Thoracic aorta (tissue), 2 donors: ENCODE measurements around the gene USP40. TPM values are rescaled to one million over a fixed set of nuclear protein-coding genes. Genes with fewer than 3 reads are reported as not detected.

Experiments
- ATAC-seq: fragments of 150-250 bp; one replicate; pipeline ENCODE4 v1.8.0; 2017; ENCODE audit warnings: low read depth; ENCODE audit not compliant: insufficient number of reproducible peaks, low FRiP score
- DNase-seq: peaks from one replicate; pipeline ENCODE4 v3.0.0-alpha.2; 2020; ENCODE audit warnings: low spot score
- H3K27ac ChIP-seq, 2 donors: fragments of 200-600 bp; sonication (generic); 1 replicate in 1 of 2; 2 replicates in 1 of 2; pipeline ENCODE4 v1.5.1; 2016; ENCODE audit warnings: mild to moderate bottlenecking in 2 of 2, moderate library complexity in 2 of 2
- H3K27me3 ChIP-seq: fragments of 200-600 bp; sonication (generic); replicated peaks from 2 replicates; pipeline ENCODE4 v1.6.0; 2016; ENCODE audit warnings: mild to moderate bottlenecking; ENCODE audit not compliant: insufficient read depth
- H3K36me3 ChIP-seq: fragments of 200-600 bp; sonication (generic); one replicate; pipeline ENCODE4 v1.5.1; 2016
- H3K4me1 ChIP-seq, 2 donors: fragments of 200-600 bp; sonication (generic); 1 replicate in 1 of 2; 2 replicates in 1 of 2; pipeline versions ENCODE4 v1.5.1 to v1.6.0; 2016; ENCODE audit warnings: low read depth in 2 of 2, mild to moderate bottlenecking in 1 of 2; ENCODE audit not compliant: control insufficient read depth in 1 of 2
- H3K4me3 ChIP-seq: fragments of 200-600 bp; sonication (generic); 2 replicates; pipeline ENCODE4 v1.5.1; 2016; ENCODE audit warnings: mild to moderate bottlenecking
- H3K9me3 ChIP-seq: fragments of 200-600 bp; sonication (generic); 2 replicates; pipeline ENCODE4 v1.5.1; 2016
- total RNA-seq, 2 donors: library from RNA; depleted of rRNA; stranded (reverse); fragments of >200 nt; gene quantifications; one replicate each; pipeline versions ENCODE4 v1.1.0 to v1.2.3, GENCODE V29; 2016
- TF ChIP-seq, protein P1 (sequence below): fragments of 200-600 bp; sonication (generic); IDR thresholded peaks from one replicate; pipeline ENCODE4 v1.5.1; 2019; ENCODE audit warnings: antibody characterized with exemption

Gene USP40
- total RNA-seq, 2 donors from 2014 or later, result 23.3 to 30.0 TPM

DNA sequence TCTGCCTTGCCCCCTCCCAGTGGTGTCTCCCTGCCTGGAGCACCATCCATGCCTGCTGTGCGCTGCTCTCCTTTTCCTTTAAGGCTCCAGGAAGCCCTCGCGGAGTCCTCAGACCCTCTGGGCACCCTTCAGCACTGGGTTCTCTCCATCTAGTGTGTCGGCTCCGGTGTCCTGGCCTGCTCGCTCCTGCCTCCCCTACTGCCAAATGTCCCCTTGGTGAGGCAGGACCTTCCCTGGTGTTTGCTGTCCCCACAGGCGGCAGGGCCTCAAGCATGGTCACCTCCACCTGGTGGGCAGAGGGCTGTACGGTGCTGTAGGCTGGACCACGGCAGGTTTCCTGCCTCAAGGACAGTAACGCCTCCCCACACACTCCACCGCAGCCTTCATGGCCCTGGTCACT, 122.1 kb downstream of the USP40 start:
- Histone ChIP-seq H3K4me3 (no peak overlapping the region), H3K9me3 (no peaks in the 10 kb centered on the region), H3K36me3 (peaks cover 28% of the 10 kb centered on the region), H3K27ac (no peak overlapping the region), H3K27me3 (no peaks in the 10 kb centered on the region), H3K4me1 (peaks cover 0 to 5% of the 10 kb centered on the region in 2 donors)
- TF ChIP-seq, protein P1, sequence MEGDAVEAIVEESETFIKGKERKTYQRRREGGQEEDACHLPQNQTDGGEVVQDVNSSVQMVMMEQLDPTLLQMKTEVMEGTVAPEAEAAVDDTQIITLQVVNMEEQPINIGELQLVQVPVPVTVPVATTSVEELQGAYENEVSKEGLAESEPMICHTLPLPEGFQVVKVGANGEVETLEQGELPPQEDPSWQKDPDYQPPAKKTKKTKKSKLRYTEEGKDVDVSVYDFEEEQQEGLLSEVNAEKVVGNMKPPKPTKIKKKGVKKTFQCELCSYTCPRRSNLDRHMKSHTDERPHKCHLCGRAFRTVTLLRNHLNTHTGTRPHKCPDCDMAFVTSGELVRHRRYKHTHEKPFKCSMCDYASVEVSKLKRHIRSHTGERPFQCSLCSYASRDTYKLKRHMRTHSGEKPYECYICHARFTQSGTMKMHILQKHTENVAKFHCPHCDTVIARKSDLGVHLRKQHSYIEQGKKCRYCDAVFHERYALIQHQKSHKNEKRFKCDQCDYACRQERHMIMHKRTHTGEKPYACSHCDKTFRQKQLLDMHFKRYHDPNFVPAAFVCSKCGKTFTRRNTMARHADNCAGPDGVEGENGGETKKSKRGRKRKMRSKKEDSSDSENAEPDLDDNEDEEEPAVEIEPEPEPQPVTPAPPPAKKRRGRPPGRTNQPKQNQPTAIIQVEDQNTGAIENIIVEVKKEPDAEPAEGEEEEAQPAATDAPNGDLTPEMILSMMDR, result no peak
- ATAC-seq, result no peak
- DNase-seq, result no peak

DNA sequence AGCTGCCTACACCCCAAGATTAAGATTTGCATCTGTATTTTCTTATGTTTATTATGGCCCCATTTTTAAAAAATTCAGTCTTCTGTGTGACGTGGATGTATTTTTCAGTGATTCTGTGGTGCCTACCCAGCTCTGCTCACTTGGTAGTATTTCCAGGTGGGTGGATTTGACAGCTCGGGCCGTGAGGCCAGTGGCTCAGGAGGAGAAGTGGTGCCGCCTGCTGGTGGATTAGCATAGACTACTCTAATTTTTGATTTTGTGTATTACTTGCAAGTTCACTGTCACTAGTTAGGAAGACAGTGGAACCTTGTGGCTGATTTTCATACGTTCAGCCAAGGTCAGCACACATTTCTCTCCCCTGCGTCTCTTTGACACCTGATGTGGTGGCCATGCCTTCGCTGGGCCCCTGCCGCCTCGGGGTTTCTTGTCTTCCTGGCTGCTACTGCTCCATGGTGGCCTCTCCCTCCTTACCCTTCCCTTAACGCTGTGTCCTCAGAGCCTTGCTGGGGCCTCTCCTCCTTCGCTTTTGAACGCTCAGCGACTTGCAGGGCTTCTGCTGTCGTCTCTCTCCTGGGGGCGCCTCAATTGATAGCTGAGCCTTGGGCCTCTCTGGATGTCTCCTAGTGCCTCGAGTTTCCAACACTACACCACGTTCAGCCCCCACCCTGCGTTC, 122.9 kb downstream of the USP40 start:
- H3K27ac ChIP-seq, result no peak overlapping the region
- TF ChIP-seq, protein P1, result peak; percentile 89
- H3K9me3 ChIP-seq, result no peaks in the 10 kb centered on the region
- peaks cover 0 to 5% of the 10 kb centered on the region in 2 donors for H3K4me1 ChIP-seq
- no peaks in the 10 kb centered on the region for H3K27me3 ChIP-seq
- no peak overlapping the region for H3K4me3 ChIP-seq
- ATAC-seq, result no peak
- DNase-seq, result peak; percentile 33
- H3K36me3 ChIP-seq, result peaks cover 27% of the 10 kb centered on the region

DNA sequence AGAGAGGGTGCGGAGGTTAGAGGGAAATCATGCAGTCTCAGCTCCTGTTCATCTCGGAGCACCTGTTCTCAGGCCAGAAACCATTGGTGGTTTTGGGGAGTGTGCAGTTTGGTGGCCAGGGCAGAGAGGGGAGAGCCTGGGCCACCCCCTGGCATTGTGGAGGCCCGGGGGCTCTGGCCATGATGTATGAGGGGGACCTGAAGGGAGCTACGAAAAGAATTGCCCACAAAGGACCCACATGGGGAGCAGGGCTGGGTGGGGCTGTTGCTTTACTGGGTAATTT, 124.6 kb downstream of the USP40 start:
- no peak for DNase-seq
- no peaks in the 10 kb centered on the region for H3K9me3 ChIP-seq
- H3K36me3 ChIP-seq, result peaks cover 27% of the 10 kb centered on the region
- H3K27me3 ChIP-seq, result no peaks in the 10 kb centered on the region
- H3K4me1 ChIP-seq, result no peaks in the 10 kb centered on the region
- no peak for ATAC-seq
- TF ChIP-seq, protein P1, result no peak
- H3K27ac ChIP-seq, result no peak overlapping the region
- no peak overlapping the region for H3K4me3 ChIP-seq

DNA sequence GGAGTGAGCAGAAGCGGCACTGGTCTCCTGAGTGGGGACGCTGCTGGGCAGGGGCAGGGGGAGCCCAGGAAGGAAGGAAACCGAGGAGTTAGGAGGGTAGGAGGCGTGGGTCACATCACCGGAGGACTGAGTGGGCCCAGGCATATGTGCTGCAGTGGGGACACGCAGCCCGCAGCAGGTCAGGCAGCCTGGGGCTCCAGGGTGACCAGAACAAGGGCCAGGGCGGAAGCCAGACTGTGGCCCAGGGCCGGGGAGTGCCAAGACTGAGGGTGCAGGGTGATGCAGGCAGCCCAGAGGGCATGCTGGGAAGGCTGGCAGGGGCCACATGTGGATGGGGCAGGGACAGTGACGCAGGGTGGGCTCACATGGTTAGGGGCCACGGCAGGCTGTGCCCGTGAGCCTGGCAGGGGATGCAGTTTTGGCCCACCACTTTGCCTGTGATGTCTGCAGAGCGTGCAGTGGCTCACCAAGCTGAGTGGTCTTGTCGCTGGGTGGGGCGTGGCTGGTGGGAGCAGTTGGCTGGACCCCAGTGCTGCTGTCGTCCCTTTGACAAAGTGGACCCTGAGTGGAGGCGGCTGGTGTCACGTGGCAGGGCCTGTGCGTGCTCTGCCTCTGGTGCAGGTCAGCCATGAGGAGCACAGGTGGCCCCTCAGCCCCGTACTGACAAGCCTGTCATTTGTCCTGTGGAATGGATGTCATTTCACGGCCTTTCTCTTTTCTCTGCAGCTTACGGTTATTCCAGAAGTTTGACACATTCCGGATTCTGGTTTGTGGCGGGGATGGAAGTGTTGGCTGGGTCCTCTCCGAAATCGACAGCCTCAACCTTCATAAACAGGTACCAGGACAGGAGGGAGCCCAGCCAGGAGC, 125.2 kb downstream of the USP40 start:
- Histone ChIP-seq H3K9me3 (no peaks in the 10 kb centered on the region), H3K36me3 (peaks cover 32% of the 10 kb centered on the region), H3K27me3 (no peaks in the 10 kb centered on the region), H3K4me3 (no peak overlapping the region), H3K27ac (no peak overlapping the region), H3K4me1 (no peaks in the 10 kb centered on the region)
- DNase-seq (no peak), ATAC-seq (no peak)
- TF ChIP-seq, protein P1, result no peak

DNA sequence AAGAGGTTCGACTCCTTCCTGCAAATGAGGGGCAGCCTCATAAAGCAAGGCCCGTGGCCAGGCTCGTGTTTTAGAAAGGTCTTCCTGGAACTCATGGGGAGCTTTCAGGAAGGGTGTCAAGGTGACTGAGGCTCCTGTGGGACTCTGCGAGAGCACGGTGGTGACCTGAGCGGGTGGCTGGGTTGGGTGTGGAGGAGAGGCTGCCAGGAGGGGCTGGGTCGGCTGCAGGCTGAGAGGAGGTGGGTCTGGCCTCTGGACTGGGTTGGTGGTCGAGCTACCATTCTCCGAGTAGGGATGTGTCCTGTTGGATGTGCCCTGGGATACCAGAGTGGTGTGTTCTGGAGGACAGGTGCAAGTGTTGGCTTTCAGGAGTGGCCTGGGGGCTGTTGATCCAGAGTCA, 125.9 kb downstream of the USP40 start:
- no peak overlapping the region for H3K4me3 ChIP-seq
- H3K27me3 ChIP-seq, result no peaks in the 10 kb centered on the region
- no peak overlapping the region for H3K27ac ChIP-seq
- DNase-seq (no peak), ATAC-seq (no peak)
- TF ChIP-seq, protein P1, result no peak
- peaks cover 32% of the 10 kb centered on the region for H3K36me3 ChIP-seq
- H3K9me3 ChIP-seq, result no peaks in the 10 kb centered on the region
- no peaks in the 10 kb centered on the region for H3K4me1 ChIP-seq
